ENCODE measurements around the gene ZNF230. TPM values are rescaled to one million over a fixed set of nuclear protein-coding genes. Genes with fewer than 3 reads are reported as not detected.

The ZNF230 gene
- total and polyA plus RNA-seq, 9 of the 15 experiments (the other 6 are each of a cell fraction or from before 2014, with no cell fraction given): 1.3 to 4.0 (median 2.2) TPM

DNA sequence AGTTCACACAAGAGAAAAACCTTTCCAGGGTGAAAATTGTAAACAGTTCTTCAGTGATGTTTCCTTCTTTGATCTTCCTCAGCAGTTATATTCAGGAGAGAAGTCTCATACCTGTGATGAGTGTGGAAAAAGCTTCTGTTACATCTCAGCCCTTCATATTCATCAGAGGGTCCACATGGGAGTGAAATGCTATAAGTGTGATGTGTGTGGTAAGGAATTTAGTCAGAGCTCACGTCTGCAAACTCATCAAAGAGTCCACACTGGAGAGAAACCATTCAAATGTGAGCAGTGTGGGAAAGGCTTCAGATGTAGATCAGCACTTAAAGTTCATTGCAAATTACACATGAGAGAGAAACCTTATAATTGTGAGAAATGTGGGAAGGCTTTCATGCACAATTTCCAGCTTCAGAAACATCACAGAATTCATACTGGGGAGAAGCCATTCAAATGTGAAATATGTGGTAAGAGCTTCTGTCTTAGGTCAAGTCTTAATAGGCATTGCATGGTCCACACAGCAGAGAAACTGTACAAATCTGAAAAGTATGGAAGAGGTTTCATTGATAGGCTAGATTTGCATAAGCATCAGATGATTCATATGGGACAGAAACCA is 29.3 kb downstream of the ZNF230 start:
- no peak overlapping the region for H3K4me3 ChIP-seq
- intact Hi-C loops (cut with micrococcal nuclease) (no loop called here), in situ Hi-C loops (cut with MboI) (no loop called here)
- H3K27me3 ChIP-seq (ENCODE audit: control insufficient read depth in 2 of 2, insufficient read depth in 2 of 2, low read length in 2 of 2): no peaks in the 10 kb centered on the region
- H3K4me2 ChIP-seq (ENCODE audit: insufficient read depth, low read length): no peak overlapping the region
- H3K9ac ChIP-seq (ENCODE audit: insufficient read depth in 1 of 2, low read depth in 2 of 2, low read length in 2 of 2): no peak overlapping the region
- no peak overlapping the region for H2AFZ ChIP-seq (ENCODE audit: low read depth, low read length)
- ATAC-seq: no peak
- no peaks in the 10 kb centered on the region for H4K20me1 ChIP-seq (replicated peaks; ENCODE audit: control insufficient read depth, insufficient read depth, low read length)
- BruUV-seq (replicated peaks): no TSS peak
- FAIRE-seq: no peak
- ChIA-PET CTCF (ENCODE audit: low intra/inter-chr PET ratio) (no interaction called here), POLR2A (interaction anchor here (0.8 to 1.1 kb wide), 3 partner anchors 10 to 133 kb away, joined by 3 read pairs; partner anchors contain the start of gene ZNF226)
- DNase-seq (ENCODE audit: extremely low read depth in 1 of 4, low spot score in 3 of 4): no peak
- H3K9me3 ChIP-seq (replicated peaks; ENCODE audit: control insufficient read depth, insufficient read depth, low read depth, low read length): peaks cover 3% of the 10 kb centered on the region; the same call in 1 of the 2 replicates
- peaks cover 4% of the 10 kb centered on the region; the same call in 1 of the 3 replicates for H3K36me3 ChIP-seq (ENCODE audit: control insufficient read depth, insufficient read depth, low read length)
- no peaks in the 10 kb centered on the region for H3K4me1 ChIP-seq (replicated peaks in 1 of 2; ENCODE audit: control insufficient read depth in 2 of 2, insufficient read depth in 2 of 2, low read length in 2 of 2)
- no peaks in the 10 kb centered on the region for H3K79me2 ChIP-seq (ENCODE audit: control insufficient read depth, insufficient read depth, low read length)
- no peaks in the 10 kb centered on the region for H3K9me1 ChIP-seq (ENCODE audit: control insufficient read depth, insufficient read depth, low read length)
- H3K27ac ChIP-seq (ENCODE audit: extremely low read depth, low read depth, low read length): no peak overlapping the region
- 7% methylated on average over 1 of the region's 1 CpG for WGBS (ENCODE audit: insufficient coverage, low coverage, missing lambda C conversion rate)
- TF ChIP-seq GTF2A2 (tag; IDR thresholded peaks at IDR 0.05): no peak
- no peak for TF ChIP-seq EWSR1 (IDR thresholded peaks at IDR 0.05; ENCODE audit: borderline replicate concordance, low read depth, partially characterized antibody)
- TF ChIP-seq, protein P1, sequence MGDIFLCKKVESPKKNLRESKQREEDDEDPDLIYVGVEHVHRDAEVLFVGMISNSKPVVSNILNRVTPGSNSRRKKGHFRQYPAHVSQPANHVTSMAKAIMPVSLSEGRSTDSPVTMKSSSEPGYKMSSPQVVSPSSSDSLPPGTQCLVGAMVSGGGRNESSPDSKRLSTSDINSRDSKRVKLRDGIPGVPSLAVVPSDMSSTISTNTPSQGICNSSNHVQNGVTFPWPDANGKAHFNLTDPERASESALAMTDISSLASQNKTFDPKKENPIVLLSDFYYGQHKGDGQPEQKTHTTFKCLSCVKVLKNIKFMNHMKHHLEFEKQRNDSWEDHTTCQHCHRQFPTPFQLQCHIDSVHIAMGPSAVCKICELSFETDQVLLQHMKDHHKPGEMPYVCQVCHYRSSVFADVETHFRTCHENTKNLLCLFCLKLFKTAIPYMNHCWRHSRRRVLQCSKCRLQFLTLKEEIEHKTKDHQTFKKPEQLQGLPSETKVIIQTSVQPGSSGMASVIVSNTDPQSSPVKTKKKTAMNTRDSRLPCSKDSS (IDR thresholded peaks at IDR 0.05; ENCODE audit: low read depth, partially characterized antibody): peak; percentile 93
- TF ChIP-seq ZC3H4 (CRISPR knock-in tag; IDR thresholded peaks at IDR 0.05; ENCODE audit: borderline replicate concordance): no peak
- TF ChIP-seq, protein P2, sequence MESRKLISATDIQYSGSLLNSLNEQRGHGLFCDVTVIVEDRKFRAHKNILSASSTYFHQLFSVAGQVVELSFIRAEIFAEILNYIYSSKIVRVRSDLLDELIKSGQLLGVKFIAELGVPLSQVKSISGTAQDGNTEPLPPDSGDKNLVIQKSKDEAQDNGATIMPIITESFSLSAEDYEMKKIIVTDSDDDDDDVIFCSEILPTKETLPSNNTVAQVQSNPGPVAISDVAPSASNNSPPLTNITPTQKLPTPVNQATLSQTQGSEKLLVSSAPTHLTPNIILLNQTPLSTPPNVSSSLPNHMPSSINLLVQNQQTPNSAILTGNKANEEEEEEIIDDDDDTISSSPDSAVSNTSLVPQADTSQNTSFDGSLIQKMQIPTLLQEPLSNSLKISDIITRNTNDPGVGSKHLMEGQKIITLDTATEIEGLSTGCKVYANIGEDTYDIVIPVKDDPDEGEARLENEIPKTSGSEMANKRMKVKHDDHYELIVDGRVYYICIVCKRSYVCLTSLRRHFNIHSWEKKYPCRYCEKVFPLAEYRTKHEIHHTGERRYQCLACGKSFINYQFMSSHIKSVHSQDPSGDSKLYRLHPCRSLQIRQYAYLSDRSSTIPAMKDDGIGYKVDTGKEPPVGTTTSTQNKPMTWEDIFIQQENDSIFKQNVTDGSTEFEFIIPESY (CRISPR knock-in tag; IDR thresholded peaks at IDR 0.05): no peak
- no peak for TF ChIP-seq RB1 (IDR thresholded peaks at IDR 0.05; ENCODE audit: low read depth)
- TF ChIP-seq NFE2L1 (tag; IDR thresholded peaks at IDR 0.05; ENCODE audit: borderline replicate concordance, low read depth): no peak
- TF ChIP-seq CBX8 (IDR thresholded peaks at IDR 0.05; ENCODE audit: borderline replicate concordance, extremely low read depth, low read depth, low read length, poor library complexity, severe bottlenecking): no peak
- no peak for TF ChIP-seq RAD21 (CRISPR knock-in tag; conservative IDR thresholded peaks at IDR 0.05 in 1 of 2, IDR thresholded peaks at IDR 0.05 in 1 of 2)
- TF ChIP-seq ZNF707 (CRISPR knock-in tag; conservative IDR thresholded peaks at IDR 0.05): no peak
- no peak for TF ChIP-seq BACH1 (tag; IDR thresholded peaks at IDR 0.05)
- TF ChIP-seq SIRT6 (IDR thresholded peaks at IDR 0.05; ENCODE audit: low read depth, low read length): no peak
- no peak for TF ChIP-seq ZNF184 (CRISPR knock-in tag; IDR thresholded peaks at IDR 0.05)

Data from K562 (cell line).